HG02981 (cell line): ENCODE measurements around the gene CNTNAP5.

Experiments
- ATAC-seq: cut with Tn5 transposase; IDR thresholded peaks from one replicate; pipeline ENCODE4 v1.9.1; 2021; ENCODE audit warnings: mild to moderate bottlenecking, moderate library complexity; ENCODE audit not compliant: unreplicated experiment

The CNTNAP5 gene

GRCh38 chr2:124774781-124775180 is 749.7 kb downstream of the CNTNAP5 start:
- no peak for ATAC-seq

GRCh38 chr2:124776332-124776731 is 751.2 kb downstream of the CNTNAP5 start:
- no peak for ATAC-seq

- ATAC-seq = no peak
Measured at GRCh38 chr2:124778076-124778475, 753.0 kb downstream of the CNTNAP5 start.

- no peak for ATAC-seq
Measured at GRCh38 chr2:124796647-124797046, 771.6 kb downstream of the CNTNAP5 start.

GRCh38 chr2:124797049-124797448 is 772.0 kb downstream of the CNTNAP5 start:
- ATAC-seq = no peak

GRCh38 chr2:124798551-124798950 is 773.5 kb downstream of the CNTNAP5 start:
- no peak for ATAC-seq

GRCh38 chr2:124804014-124804940 is 779.2 kb downstream of the CNTNAP5 start:
- ATAC-seq = peak; percentile 57

GRCh38 chr2:124805060-124805459 is 780.0 kb downstream of the CNTNAP5 start:
- peak; percentile 77 for ATAC-seq

GRCh38 chr2:124810132-124810531 is 785.0 kb downstream of the CNTNAP5 start:
- ATAC-seq = no peak

GRCh38 chr2:124814968-124815745 is 790.1 kb downstream of the CNTNAP5 start:
- ATAC-seq = no peak

GRCh38 chr2:124816007-124816406 is 790.9 kb downstream of the CNTNAP5 start:
- ATAC-seq = no peak

GRCh38 chr2:124822516-124822915 is 797.4 kb downstream of the CNTNAP5 start:
- no peak for ATAC-seq

GRCh38 chr2:124824441-124824840 is 799.4 kb downstream of the CNTNAP5 start:
- ATAC-seq = no peak

- ATAC-seq = no peak
Measured at GRCh38 chr2:124832521-124832920, 807.4 kb downstream of the CNTNAP5 start.

- no peak for ATAC-seq
Measured at GRCh38 chr2:124834331-124834730, 809.2 kb downstream of the CNTNAP5 start.

GRCh38 chr2:124835331-124835730 is 810.2 kb downstream of the CNTNAP5 start:
- no peak for ATAC-seq

GRCh38 chr2:124836416-124836815 is 811.3 kb downstream of the CNTNAP5 start:
- ATAC-seq = no peak

GRCh38 chr2:124837496-124837895 is 812.4 kb downstream of the CNTNAP5 start:
- no peak for ATAC-seq

- no peak for ATAC-seq
Measured at GRCh38 chr2:124838406-124838805, 813.3 kb downstream of the CNTNAP5 start.

GRCh38 chr2:124867247-124867646 is 842.2 kb downstream of the CNTNAP5 start:
- ATAC-seq = no peak

GRCh38 chr2:124874219-124874618 is 849.1 kb downstream of the CNTNAP5 start:
- no peak for ATAC-seq

GRCh38 chr2:124874676-124875075 is 849.6 kb downstream of the CNTNAP5 start:
- no peak for ATAC-seq
